Stimulated activated CD8-positive, alpha-beta memory T cell treated with anti-CD3 and anti-CD28 coated beads, Interleukin-15, amount 100 ng/mL, for 4 hours (primary cell): ENCODE data around the gene PAIP1.
"Not testable (repeated sequence)": the region's sequence is repeated elsewhere in the genome, so short reads cannot be mapped to it uniquely, and the experiment has no call there.

Experiments
- DNase-seq, 2 donors: peaks; one replicate each; pipeline ENCODE4 v3.0.0-alpha.2; 2020; ENCODE audit warnings: low read depth in 2 of 2

The PAIP1 gene

GRCh38 chr5:43514816-43515677 lies 41.8 kb downstream of the PAIP1 start, which contains the start of gene C5orf34:
TSS of gene C5orf34 (minus strand) at chr5:43515148. CDS start at chr5:43509339, 5,809 bp downstream.
- DNase-seq, result peak; percentile 84 to 88

- DNase-seq, result peak in 1 of 2 donors; percentile 1
These were observed 42.4 kb downstream of the PAIP1 start for GRCh38 chr5:43514471-43514815.

DNA sequence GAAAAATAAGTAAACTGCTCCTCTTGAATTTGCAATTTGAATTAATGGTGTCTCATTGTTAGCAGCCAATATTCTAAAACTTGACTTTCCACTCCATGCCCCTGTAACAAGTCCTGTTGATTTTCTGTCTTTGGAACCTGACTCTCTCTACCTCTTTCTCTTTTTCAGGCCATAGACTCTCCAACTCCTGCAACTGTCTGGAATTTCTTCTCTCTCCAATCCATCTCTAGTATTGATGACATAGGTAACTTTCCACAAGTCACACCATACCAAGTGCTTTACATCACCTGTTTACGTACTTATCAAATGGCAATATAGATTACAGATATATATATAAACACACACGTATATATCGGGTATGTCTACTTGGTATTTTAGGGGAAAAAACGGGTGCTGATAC lies 42.9 kb downstream of the PAIP1 start:
- no peak for DNase-seq

DNA sequence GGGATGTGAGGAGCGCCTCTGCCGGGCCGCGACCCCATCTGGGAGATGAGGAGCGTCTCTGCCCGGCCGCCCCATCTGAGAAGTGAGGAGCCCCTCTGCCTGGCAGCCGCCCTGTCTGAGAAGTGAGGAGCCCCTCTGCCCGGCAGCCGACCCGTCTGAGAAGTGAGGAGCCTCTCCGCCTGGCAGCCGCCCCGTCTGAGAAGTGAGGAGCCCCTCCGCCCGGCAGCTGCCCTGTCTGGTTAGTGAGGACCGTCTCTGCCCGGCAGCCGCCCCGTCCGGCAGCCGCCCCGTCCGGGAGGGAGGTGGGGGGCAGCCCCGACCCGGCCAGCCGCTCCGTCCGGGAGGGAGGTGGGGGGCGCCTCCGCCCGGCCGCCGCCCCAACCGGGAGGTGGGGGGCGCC lies 45.8 kb downstream of the PAIP1 start:
- DNase-seq, result not testable (repeated sequence)

GRCh38 chr5:43498581-43498980 lies 58.3 kb downstream of the PAIP1 start:
- DNase-seq, result no peak

DNA sequence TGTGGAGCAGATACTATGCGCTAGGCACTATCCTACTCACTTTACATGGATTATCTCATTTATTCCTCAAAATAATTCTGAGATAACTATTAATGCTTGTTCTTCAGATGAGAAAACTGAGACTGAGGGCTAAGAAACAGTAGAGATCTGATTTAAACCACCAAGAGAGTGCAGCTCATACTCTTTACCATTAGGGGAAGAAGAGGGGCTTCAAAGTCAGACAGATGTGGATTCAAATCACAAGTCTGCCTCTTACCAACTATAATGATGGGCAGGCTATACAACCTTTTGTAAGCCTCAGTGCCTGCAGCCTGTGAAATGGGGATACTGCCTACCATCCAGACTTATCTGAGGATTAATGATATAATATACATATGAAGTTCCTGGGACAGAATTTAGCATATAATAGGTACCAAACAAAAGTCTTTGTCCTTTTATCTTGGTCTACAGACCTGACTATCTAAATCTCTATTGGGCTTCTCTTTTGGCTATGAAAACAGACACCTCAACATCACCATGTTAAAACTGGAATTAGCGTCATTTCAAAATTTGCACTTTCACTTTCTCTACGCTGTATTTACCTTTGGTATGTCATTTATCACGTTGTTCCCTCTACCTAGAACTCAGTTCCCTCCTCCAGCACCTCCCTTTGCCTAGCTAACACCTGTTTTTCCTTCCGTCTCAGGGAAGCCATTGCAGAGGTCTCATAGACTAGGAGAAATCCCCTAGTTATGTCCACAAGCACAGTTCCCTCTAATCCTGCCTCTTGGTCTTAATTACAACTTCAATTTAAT lies 59.4 kb downstream of the PAIP1 start:
- DNase-seq, result no peak

- no peak for DNase-seq
These were observed 65.6 kb downstream of the PAIP1 start for GRCh38 chr5:43491326-43491725.

- no peak for DNase-seq
These were observed 70.5 kb downstream of the PAIP1 start for GRCh38 chr5:43486353-43486752.

DNA sequence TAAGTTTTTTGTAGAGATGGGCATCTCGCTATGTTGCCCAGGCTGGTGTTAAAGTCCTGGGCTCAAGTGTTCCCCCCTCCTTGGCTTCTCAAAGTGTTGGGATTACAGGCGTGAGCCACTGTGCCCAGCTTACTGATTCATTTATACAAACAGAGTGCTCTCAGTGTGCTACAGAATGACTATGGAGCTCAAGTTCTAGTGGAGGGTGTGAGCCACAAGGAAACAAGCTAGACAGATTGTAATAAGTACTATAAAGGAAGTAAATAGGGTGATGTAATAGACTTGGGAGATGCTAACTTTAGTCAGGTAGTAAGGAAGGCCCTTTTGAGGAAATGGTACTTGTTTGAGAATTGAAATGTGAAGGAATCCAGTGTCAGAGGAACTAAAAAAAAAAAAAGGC lies 71.5 kb downstream of the PAIP1 start:
- DNase-seq, result no peak

DNA sequence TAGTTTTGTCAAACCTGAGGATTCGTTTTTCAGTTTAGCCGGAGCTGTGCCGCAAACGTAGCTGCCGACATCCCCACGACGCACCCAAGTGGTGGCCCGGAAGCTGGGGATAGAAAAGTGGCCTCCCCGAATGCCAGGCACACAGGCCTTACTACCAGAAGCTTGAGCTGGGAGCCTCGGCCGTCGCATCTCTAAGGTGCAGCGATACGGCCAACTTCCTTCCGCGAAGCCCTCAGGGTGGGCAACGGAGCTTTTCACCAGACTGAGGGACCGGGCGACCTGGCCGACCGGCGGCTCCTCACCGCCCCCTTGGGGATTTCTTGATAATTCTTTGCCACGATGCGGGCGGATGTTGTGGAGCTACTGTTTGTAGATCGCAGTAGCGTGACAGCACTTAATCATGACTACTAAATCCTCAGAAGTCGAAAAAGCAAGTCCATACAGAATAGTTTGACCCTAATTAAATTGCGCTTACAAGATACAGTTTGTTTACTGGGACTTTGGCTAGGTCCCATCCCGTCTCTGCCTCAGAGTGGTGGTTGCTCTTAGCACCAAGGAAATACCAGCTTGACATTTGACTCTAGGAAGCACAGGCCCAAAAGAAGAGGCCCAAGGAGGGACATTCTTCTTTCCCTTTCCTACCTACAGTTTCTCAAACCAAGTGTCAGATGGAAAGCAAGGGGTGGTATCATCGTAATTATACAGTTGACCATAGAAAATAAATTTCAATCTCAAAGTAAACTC lies 72.6 kb downstream of the PAIP1 start:
- peak; percentile 72 to 77 for DNase-seq

GRCh38 chr5:43483298-43484105 lies 73.4 kb downstream of the PAIP1 start, which contains the start of gene TMEM267:
TSS of gene TMEM267 (minus strand) at chr5:43483865. CDS start at chr5:43453969, 29,896 bp downstream.
- peak; percentile 73 to 82 for DNase-seq

DNA sequence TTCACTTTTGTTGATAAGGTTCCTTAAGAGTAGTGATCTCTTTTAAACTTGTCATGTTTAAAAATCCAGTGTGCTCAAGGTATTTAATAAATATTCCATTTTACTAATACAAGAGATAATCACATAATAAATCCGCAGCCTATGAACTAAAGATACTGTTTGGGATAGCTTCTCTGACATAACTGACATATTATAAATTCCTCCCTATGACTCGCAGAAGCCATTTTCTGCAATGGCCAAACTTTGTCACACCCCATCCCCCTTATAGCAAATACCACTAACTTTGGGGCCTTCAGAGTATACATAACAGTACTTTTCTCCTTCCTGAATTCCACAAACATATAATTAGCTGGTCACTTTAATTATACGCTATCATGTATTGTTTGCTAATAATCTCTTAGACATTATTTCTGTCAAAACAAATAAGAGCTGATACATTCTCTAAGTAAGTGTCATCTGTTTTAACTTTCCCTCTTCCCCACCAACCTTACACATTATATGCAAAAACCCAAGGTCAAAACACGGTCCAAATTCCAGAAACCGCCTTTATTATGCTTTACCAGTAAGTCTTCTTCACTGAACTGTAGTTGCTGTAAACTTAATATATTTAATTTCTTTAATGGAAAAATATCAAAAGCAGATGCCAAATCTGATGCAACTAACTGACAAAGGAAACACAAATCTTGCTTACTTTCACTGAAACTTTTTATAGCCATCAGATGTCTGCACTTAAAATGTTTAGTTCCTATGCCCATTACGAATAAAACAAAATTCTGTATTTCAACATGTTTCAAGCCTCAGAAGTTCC lies 74.2 kb downstream of the PAIP1 start:
- DNase-seq, result no peak
